Fibroblast of pulmonary artery (primary cell): ENCODE results near the gene FIZ1.

Experiments used
- DNase-seq: peaks from one replicate; pipeline ENCODE4 v3.0.0-alpha.2; 2010; ENCODE audit warnings: low read depth
- H3K4me3 ChIP-seq: replicated peaks from 2 replicates; pipeline ENCODE4 v1.5.1; 2011; ENCODE audit warnings: low read depth, mild to moderate bottlenecking, control low read depth, low read length, moderate library complexity
- CTCF ChIP-seq: IDR thresholded peaks from 2 replicates; pipeline ENCODE4 v1.5.1; 2011; ENCODE audit warnings: mild to moderate bottlenecking, control low read depth, low read length, inconsistent platforms; ENCODE audit errors: missing control alignments

Gene FIZ1

GRCh38 chr19:55644191-55644833, 45.0 kb upstream of the FIZ1 start:
- DNase-seq, result no peak
- TF ChIP-seq CTCF, result no peak
- peak overlapping the region; percentile 88 for H3K4me3 ChIP-seq

- no peak for TF ChIP-seq CTCF
- peak overlapping the region; percentile 88 for H3K4me3 ChIP-seq
- no peak for DNase-seq
Measured at GRCh38 chr19:55643887-55644176, 44.5 kb upstream of the FIZ1 start.

- no peak for TF ChIP-seq CTCF
- DNase-seq, result peak; percentile 79
- H3K4me3 ChIP-seq, result peak within 1 kb of the TSS; percentile 88
Measured at GRCh38 chr19:55643003-55643886, 43.9 kb upstream of the FIZ1 start, which contains the start of gene ZNF581. TSS of gene ZNF581 (plus strand) at chr19:55643649. CDS start at chr19:55644572, 923 bp downstream.

GRCh38 chr19:55642153-55643002, 43.1 kb upstream of the FIZ1 start:
- peak overlapping the region; percentile 88 for H3K4me3 ChIP-seq
- no peak for DNase-seq
- no peak for TF ChIP-seq CTCF

- no peak for TF ChIP-seq CTCF
- peak; percentile 36 for DNase-seq
- peak overlapping the region; percentile 88 for H3K4me3 ChIP-seq
Measured at GRCh38 chr19:55641426-55642152, 42.3 kb upstream of the FIZ1 start.
